HT1080 (cell line): Measurements from ENCODE around the gene GP9. TPM values are rescaled to one million over a fixed set of nuclear protein-coding genes. Genes with fewer than 3 reads are reported as not detected.
"Not testable (repeated sequence)": the region's sequence is repeated elsewhere in the genome, so short reads cannot be mapped to it uniquely, and the experiment has no call there.

ENCODE experiments used
- DNase-seq: peaks from one replicate; pipeline ENCODE4 v3.0.0-alpha.2; 2015; ENCODE audit warnings: low read depth
- total RNA-seq: library from RNA; depleted of rRNA; stranded (reverse); fragments of >200 nt; shearing (Covaris generic); gene quantifications from 2 replicates; pipeline ENCODE4 v1.2.3, GENCODE V29; 2014

Gene GP9
- total RNA-seq, 1 experiment from 2014 or later = not detected

DNA sequence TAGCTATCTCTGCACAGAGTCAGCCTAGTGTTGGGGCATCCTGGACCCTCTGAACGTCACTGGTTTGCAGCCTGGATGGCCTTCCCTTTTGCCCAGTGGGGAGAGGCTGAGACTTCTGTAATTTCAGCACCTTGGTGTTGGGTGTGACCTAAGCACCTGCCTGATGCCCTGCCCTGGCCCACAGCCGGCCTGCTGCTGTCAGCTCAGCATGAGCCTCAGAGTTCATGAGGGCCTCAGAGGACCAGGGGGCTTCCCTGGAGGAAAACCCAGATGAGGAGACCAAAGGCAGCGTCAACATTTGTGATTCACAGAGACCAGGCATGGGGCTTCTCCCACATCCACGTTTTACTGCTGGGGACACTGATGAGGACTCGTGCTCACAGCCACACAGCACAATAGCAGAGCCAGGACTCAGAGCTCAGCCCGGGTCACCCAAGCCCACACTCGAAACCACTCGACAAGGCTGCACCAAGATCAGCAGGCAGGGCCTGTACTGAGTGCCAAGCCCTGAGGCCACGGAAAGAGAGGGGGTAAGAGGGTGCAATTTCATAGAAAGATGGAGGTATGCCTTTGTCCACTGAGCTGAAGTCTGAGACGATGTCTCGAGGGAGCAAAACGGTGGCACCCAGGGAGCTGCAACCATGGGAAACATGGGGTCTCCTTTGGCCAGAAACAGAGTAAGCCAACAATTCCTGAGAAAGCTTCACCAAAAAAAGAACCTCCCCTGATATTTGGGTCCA, 9.9 kb upstream of the GP9 start:
- no peak for DNase-seq

DNA sequence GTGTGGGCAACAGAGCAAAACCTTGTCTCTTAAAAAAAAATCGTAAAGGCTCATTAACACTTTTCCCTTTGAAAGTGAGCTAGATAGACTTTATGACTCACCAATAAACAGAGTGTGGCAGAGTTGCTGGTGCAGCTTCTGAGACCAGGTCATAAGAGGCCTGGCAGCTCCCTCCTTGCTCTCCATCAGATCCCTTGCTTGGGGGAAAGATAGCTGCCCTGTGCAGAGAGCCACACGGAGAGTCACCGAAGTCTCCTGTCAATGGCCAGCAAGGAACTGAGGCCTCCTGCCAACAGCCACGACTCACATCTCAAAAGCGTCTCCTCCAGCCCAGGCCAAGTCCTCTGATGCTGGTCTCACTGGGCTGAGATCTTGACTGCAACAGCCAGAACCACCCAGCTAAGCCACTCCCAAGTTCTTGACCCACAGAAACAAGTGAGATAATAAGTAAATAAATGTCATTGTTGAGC, 8.7 kb upstream of the GP9 start:
- DNase-seq = no peak

DNA sequence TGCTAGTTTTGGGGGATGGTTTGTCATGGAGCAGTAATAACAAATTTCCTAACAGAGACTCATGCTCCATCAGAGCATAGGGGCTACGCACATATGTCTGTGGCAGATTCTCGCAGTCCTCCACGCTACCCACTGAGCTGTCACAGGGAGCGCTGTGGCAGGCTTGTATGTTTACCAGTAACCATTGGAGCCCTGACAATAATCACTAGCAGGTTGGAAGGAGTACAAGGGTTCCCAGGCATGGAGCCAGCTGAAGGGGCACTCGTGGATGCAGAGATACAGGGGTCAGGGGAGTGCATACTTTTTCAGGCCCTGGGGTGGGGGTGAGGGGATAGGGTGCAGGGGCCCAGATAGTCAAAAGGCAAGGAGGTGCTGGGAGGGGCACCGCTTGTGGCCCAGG, 7.9 kb upstream of the GP9 start:
- DNase-seq = no peak

DNA sequence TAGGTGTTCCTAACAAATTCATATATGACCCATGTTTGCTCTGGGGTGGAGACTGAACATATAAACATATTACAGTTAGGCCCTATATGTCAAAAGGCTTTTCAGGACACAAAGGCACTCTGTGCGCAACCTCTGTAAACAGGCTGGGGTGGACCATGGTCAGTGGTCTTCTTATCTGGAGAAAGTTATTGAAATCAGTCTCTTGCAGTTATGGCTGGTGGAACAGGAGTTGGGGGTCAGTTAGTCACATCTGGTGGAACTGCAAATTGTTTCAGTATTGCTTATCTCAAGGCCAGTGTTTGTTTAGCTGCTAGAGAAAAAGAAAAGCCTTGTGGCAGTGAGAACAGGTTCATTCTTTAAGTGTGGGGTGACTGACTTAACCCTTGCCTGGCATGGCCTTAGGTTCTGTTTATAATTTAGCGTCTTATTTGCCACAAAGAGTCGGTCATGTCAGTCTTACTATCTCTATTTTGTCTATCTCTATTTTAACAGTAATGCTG, 5.9 kb upstream of the GP9 start:
- DNase-seq = no peak

DNA sequence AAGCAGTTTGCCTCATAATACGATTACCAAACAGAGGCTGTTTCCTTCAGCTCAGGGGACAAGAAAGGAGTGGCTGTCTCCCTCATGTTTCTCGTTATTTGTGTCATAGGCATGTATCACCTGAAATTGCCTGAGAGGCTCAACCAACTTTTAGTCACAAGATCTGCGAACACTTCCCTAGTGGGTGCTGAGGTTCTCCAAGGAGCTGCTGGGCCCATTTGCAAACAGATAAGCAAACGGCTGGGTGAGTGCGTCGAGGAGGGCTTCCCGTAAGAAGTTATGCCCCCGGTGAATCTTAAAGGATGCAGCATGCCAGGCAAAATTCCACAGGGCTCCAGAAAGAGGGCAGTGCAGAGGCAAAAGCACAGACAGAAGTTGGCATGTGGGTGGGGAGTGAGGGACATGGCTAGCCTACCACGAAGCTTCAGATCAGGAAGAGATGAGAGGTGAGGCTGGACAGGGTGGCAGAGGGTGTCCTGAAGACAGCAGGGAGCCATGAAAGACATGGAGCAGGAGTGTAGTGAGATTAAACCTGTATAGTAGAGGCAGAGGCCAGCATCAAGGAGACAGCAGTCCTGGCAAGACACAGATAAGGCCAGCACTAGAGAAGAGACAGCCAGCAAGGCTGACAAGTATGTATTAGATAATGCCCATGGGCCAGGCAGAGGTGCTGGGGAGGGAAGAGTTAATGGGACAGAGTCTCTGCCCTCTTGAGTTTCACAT, 4.0 kb upstream of the GP9 start:
- no peak for DNase-seq

DNA sequence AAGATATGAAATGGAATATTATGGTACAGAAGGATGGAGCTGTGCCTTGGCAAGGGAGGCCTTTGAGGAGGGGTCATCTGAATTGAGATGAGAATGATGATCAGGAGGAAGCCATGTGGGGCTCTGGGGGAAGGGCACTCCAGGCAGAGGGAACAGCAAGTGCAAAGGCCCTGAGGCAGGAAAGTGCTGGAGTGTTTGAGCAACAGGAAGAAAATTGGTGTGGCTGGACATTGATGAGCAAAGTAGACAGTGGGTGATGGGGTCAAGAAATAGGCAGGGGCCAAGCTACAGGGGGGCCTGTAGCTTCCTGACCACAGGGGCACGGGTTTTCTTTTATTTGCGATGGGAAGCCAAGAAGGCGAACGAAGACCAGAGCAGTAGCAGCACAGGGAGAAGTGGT, 3.3 kb upstream of the GP9 start:
- DNase-seq = no peak

DNA sequence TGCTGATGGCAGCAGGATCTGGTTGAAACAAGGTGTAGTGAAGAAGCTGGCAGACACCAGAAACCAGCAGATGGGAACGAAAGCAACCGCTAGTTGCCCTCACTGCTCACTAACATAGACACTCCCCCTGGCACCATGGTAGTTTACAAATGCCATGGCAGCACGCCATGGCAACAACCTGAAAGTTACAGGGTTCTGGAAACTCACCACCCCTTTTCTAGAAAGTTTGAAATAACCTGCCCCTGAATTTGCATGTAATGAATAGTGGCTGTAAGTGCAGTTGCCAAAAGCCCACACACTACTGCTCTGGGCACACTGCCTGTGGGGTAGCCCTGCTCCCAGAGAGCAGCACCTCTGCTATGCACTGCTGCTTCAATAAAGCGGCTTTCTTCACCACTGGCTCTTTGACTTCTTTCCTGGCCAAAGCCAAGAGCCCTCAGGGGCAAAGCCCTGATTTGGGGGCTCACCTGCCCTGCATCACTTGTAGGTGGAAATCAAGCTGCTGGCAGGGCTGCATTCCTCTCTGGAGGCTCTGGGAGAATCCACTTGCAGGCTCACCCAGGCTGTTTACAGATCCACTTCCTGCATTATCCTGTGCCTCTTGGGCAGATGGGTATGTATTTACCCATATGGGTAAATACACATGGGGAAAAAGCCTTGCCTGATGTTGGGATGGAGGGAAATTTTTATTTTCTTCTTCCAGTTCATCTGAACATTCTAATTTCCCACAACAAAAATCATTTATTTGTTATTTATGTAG, 2.0 kb upstream of the GP9 start:
- no peak for DNase-seq

DNA sequence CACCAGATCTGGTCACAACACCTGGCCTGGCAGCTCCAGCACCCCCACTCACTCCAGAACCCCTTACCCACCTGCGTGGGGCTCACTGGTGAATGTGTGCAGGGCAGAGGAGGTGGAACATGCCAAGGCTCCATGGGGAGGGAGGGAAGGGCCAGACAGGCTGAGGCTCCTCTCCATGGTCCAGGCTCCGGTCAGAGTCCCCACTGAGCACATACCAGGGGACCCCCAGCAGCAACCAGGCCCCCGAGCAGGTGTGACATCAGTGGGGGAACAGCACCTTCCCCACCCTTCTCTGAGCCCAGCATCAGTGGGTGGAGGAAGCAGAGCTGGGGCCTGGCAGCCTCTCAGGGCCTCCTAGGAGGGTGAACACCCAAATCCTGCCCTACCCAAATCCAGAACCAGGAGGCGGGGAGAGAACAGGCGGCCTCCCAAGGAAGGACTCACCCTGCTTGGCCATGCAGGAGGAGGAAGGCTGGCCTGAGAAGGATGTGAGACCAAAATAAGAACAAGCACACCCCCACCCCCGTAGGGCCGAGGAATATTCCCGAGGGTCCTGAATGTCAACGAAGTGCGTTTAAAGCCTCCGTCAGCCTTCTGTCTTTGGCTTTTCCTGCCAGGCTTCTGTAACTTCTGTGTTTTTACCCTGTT, 1.1 kb upstream of the GP9 start:
- no peak for DNase-seq

DNA sequence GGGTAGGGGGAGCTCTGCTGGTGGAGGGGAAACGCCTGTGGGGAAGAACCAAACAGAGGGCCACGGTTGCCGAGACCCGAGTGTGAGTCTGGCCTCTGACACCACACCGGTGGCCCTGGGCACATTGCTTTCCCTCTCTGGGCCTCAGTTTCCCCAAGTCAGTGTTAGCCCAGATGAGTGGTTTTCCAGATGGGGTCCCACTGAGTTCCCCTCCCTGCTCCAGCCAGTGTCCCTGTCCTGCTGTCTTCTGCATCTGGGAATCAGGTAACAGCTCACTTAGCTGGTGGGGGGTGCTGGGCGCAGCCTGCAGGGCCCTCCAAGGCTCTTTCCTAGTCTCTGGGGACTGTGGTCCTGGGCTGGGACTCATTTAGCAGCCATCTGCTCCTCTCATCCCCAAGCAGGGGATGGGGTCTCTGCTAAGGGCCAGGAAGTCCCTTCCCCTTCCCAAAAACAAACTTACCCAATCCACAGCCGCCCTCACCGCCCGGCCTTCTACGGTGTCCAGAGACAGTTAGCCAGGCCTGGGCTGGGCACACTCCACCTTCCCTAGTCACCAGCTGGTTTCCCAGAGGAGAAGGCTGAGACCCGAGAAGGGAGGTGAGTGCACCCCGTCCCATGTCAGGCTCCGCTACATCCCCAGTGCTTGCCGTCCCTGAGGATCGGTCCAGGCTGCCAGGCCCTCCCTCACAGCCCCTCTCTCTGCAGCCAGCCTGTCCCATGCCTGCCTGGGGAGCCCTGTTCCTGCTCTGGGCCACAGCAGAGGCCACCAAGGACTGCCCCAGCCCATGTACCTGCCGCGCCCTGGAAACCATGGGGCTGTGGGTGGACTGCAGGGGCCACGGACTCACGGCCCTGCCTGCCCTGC, 676 bp downstream of the GP9 start:
- no peak for DNase-seq

DNA sequence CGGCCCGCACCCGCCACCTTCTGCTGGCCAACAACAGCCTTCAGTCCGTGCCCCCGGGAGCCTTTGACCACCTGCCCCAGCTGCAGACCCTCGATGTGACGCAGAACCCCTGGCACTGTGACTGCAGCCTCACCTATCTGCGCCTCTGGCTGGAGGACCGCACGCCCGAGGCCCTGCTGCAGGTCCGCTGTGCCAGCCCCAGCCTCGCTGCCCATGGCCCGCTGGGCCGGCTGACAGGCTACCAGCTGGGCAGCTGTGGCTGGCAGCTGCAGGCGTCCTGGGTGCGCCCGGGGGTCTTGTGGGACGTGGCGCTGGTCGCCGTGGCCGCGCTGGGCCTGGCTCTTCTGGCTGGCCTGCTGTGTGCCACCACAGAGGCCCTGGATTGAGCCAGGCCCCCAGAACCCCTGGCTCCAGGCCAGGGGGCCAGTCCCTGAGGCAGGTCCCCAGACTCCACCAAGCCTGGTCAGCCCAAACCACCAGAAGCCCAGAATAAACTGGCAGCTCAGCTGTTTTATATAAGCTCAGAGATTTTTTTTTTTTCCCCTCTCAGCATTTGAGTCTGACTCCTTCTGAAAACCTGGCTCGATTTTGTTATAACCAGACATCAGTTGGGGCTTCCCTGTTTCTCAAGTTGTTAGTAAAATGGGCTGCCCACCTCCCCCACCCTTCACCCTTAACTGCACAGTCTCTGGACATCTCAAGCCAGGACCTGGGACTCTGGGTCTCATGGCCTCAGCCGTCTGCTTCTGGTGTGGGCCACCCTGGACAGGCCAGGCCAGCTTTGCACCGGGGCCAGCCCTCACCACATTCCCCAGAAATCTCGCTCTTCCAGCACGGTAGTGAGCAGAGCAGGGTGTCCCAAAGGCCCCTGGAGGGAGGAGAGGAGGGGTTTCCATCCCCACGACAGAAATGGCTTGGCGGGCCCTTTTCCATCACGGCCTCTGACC, 1.6 kb downstream of the GP9 start:
- no peak for DNase-seq

DNA sequence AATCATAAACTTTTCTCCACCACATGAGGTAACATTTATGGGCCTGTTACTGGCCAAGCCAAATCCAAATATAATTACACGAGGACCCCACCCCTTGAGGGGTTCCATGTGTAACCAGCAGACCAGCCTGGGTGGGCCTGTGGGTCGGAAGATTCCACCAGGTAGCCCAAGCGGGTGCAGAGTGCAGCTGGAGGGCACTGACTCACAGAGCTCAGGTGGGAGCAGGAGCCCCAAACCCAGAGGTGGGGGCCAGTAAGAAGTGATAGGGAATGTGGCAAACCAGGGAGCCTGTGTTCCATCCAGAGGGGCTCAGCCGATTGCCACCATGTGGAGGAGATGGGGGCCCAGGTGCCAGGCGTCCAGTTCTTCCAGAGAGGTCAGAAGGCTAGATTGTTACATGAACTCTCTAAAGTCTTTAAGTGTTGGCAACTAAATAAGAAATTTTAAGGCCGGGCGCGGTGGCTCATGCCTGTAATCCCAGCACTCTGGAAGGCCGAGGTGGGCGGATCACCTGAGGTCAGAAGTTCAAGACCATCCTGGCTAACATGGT, 2.6 kb downstream of the GP9 start:
- no peak for DNase-seq

DNA sequence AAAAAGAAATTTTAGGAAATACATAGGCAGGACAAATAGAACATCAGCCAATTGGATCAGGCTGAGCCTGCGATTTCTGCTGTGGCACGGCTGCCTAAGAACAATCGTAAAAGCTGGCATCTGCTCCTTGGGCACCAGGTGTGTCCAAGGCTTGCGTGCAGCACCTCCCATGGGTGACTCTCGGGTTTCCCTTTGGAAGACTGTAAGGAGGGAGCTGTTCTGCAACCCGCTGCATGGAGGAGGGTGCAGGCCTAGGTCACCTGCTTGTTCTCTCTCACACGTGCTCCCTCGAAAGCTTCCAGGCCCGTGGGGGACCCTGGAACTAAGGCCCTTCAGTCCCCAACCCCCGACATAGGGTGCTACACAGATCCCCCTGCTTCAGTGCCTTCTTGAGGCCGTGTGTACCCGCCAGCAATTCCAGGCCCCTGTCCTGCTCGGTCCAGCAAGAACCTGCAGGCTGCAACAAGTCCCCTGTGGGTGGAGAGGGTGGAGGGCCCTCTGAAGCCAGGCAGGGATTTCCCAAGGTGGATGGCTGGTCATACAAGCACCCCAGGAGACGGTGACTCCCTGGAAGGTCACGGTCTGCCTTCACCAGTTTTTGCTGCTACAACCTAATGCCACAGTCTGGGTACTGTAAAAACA, 3.4 kb downstream of the GP9 start:
- no peak for DNase-seq

DNA sequence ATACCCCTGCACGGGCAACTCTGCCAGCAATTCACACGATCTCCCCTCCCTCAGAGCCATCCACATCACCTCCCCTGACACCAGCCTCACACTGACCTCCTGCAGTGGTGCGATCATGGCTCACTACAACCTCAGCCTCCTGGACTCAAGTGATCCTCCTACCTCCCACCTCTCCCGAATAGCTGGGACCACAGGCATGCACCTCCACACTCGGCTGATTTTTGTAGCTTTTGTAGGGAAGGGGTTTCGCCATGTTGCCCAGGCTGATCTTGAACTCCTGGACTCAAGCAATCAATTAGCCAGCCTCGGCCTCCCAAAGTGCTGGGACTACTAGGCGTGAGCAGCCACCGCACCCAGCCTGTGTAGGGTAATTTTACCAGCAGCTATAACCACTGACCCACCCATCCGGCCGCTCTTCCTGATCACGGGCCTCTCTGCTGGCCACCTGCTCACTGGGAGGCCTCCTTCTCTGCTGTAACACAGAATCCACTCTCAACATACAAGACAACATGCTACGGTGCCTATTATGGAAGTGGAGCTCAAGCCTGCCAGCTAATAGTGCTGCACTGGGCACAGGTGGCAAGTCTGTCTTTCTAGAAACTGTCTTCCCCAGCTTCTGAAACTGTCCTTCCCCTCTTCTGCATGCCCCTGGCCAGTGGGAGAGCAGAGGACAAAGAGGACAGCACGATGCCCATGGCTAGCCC, 4.6 kb downstream of the GP9 start:
- DNase-seq = no peak

DNA sequence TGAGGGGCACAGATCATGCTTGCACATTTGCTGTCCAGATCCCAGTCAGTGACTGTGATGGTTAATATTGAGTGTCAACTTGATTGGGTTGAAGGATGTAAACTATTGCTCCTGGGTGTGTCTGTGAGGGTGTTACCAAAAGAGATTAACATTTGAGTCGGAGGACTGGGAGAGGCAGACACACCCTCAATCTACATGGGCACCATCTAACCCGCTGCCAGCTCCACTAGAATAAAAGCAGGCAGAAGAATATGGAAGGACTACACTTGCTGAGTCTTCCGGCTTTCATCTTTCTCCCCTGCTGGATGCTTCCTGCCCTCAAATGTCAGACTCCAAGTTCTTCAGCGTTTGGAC, 5.1 kb downstream of the GP9 start:
- no peak for DNase-seq

DNA sequence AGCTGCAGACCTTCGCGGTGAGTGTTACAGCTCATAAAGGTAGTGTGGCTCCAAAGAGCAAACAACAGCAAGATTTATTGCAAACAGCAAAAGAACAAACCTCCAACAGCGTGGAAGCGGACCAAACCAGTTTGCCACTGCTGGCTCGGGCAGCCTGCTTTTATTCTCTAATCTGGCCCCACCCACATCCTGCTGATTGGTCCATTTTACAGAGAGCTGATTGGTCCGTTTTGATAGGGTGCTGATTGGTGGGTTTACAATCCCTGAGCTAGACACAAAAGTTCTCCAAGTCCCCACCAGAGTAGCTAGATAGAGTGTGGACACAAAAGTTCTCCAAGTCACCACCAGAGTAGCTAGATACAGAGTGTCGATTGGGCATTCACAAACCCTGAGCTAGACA, 7.1 kb downstream of the GP9 start:
- not testable (repeated sequence) for DNase-seq

DNA sequence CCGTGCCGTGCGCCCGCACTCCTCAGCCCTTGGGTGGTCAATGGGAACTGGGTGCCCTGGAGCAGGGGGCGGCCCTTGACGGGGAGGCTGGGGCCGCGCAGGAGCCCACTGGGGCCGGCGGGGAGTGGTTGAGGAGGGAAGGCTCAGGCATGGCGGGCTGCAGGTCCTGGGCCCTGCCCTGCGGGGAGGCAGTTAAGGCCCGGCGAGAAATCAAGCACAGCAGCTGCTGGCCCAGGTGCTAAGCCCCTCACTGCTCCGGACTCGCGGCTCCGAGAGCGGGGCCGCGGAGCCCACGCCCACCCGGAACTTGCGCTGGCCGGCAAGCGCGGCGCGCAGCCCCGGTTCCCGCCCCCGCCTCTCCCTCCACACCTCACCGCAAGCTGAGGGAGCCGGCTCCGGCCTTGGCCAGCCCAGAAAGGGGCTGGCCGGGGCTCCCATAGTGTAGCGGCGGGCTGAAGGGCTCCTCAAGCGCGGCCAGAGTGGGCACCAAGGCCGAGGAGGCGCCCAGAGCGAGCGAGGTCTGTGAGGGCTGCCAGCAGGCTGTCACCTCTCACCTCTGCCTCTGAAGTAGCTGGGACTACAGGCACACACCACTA, 7.8 kb downstream of the GP9 start:
- DNase-seq = no peak

DNA sequence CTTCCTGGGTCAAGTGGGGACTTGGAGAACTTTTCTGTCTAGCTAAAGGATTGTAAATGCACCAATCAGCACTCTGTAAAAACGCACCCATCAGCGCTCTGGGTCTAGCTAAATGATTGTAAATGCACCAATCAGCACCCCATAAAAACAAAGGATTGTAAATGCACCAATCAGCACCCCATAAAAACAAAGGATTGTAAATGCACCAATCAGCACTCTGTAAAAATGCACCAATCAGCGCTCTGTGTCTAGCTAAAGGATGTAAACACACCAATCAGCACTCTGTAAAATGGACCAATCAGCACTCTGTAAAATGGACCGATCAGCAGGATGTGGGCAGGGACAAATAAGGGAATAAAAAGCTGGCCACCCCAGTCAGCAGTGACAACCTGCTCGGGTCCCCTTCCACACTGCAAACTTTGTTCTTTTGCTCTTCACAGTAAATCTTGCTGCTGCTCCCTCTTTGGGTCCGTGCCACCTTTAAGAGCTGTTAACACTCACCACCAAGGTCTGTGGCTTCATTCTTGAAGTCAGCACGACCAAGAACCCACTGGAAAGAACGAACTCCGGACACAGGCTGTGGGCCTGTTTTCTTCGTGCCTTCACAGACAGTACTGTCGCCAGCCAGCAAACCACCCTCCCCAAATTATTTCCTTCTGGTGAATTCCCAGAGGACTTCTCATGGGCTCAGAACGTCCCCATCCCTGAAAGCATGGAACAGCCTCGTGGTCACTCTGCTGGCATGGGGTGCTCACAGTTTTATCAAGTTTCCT, 8.9 kb downstream of the GP9 start:
- DNase-seq = not testable (repeated sequence)
